CD4-positive, alpha-beta T cell treated with Interleukin-6 at 100 ng/mL for 8 hours (primary cell): ENCODE data around the gene GUCA1C.

Experiments
- DNase-seq: peaks from one replicate; pipeline ENCODE4 v3.0.0-alpha.2; 2020; ENCODE audit warnings: mixed read lengths, low spot score

GUCA1C gene, protein sequence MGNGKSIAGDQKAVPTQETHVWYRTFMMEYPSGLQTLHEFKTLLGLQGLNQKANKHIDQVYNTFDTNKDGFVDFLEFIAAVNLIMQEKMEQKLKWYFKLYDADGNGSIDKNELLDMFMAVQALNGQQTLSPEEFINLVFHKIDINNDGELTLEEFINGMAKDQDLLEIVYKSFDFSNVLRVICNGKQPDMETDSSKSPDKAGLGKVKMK

GRCh38 chr3:108953700-108954099 is at the start of gene GUCA1C:
Gene GUCA1C, minus strand, starts transcription at chr3:108953879. Its CDS starts 117 bp downstream, at chr3:108953762.
- no peak for DNase-seq

DNA sequence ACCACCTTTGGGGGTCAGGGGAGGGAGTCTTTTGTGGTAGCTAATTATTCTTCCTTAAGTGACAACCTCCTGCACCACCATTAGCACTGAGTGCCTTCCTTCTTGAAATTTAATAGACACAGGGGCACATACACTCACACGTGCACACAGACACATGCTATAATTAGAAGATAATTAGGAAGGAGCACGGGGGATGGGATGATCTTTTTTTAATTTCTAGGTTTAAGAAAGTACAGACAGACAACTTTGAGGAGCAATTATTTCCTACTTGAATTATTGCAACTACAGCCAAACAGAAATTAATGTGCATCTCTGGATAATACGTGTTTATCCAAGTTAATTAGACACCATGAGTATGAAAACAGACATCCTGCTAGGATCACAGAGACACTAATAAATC is 44.8 kb upstream of the GUCA1C start:
- DNase-seq: no peak

DNA sequence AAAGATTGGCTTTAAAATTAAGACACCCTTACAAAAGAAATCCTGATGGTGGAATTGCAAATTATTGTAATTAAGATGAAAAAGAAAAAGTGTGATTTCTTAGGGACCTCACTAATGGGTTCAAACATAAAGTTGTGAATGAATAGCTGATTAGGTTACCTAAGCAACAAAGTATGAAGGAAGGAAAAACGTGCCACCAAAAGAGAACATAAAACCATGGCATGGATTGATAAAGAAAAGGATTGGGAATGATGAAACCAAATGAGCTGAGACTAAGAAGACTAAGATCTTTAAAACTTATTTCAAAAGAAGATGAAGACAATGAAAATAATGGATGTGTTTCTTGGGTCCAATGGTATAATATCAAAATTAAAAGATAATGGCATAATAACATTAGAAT is 32.2 kb upstream of the GUCA1C start:
- DNase-seq: no peak

GRCh38 chr3:108983051-108983450 is 29.4 kb upstream of the GUCA1C start:
- no peak for DNase-seq

GRCh38 chr3:108976058-108976457 is 22.4 kb upstream of the GUCA1C start:
- DNase-seq: no peak

DNA sequence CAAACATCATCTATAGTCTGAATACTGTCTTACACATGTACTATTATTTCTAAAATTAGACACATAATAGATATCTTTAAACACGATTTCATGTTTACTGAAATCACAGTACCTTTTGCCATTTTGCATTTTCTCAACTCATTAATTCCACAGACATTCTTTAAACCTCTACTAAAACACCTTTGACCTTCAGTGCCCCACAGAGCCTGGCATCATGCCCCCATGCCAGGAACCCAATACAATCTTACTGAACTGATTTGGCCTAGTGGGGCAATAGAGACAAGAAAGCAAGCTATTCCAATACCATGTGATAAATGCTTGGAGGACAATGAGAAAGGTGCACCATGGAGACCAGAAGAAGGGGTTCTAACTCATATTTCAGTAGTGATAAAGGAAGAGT is 19.3 kb upstream of the GUCA1C start:
- no peak for DNase-seq

- no peak for DNase-seq
Measured at GRCh38 chr3:108972482-108972881, 18.8 kb upstream of the GUCA1C start.

- no peak for DNase-seq
Measured at GRCh38 chr3:108970561-108970960, 16.9 kb upstream of the GUCA1C start.

DNA sequence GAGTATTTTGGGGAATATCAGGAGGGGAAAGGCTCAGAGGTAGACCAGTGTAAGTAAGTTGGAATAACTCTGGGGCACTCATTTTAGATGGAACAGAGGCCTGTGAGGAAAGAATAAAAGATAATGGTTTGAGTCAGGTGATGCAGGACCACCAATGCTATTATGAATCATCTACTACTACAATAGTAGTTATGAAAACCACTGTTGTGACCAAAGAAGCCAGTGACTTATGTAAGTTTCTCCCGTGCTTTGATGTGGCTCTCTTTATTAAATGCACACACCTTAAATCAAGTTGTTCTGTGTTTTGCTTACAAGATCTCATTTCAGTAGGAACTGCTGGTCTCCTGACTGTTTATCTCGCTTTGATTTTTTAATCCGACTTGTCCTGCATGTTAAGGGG is 13.1 kb upstream of the GUCA1C start:
- DNase-seq: no peak

GRCh38 chr3:108959017-108959416 is 5.3 kb upstream of the GUCA1C start:
- no peak for DNase-seq

- DNase-seq: no peak
Measured at GRCh38 chr3:108953210-108953609, 469 bp downstream of the GUCA1C start.

- DNase-seq: no peak
Measured at GRCh38 chr3:108951820-108952501, 1.7 kb downstream of the GUCA1C start.

DNA sequence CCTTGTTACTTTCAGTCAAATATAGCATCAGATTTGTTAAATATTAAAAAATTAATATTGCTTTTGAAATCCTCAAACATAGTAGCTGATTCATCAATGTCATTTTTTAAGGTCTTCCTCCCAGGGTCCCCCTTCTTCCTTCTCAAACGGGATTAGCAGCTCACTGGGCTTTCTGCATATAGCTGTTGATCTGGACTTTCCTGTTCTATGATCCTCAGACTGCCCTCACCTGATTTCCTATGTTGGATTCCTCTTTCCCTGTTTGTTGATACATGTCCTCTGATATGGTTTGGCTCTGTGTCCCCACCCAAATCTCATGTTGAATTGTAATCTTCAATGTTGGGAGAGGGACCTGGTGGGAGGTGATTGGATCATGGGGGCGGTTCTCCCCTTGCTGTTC is 5.8 kb downstream of the GUCA1C start:
- no peak for DNase-seq

DNA sequence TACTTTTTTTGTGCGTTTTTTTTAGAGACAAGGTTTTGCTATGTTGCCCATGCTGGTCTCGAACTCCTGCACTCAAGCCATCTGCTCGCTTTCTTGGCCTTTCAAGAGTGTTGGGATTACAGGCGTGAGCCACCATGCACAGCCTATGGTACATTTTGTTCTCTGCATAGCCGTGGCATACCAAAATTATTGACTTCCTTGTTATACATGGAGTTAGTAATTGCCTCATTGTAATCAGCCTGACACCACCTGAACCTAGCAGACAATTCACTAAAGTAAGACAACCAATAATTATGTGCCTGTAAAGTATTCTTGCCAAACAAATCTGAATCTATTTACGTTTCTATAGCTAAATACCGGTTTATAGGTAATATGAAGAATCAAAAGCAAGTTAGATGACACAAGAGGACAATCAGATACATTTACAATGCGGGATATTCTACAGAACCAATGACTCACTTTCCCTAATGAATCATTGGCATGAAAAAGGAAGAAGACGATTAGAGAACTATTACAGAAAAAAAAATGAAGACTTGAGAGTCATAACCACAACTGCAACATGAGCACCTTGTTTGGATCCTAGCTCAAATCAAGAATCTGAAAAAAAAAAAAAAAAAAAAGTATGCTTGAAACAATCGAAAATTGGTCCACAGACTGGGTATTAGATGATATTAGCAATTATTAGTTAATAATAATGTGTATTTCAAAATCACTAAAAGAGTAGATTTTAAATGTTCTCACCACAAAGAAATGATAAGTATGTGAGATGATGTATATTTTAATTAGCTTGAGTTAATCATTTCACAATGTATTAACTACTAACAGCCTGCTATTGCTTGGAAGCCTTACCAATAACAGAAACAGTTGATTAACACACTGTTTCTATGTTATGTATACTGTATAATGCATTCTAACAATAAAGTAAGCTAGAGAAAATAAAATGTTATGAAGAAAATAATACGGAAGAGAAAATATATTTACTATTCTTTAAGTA is 7.1 kb downstream of the GUCA1C start:
- DNase-seq: no peak

GRCh38 chr3:108940568-108941263 is 13.0 kb downstream of the GUCA1C start:
- DNase-seq: no peak

- DNase-seq: no peak
Measured at GRCh38 chr3:108940166-108940565, 13.5 kb downstream of the GUCA1C start.

GRCh38 chr3:108936924-108937689 is 16.6 kb downstream of the GUCA1C start:
- DNase-seq: no peak

- no peak for DNase-seq
Measured at GRCh38 chr3:108931035-108931434, 22.6 kb downstream of the GUCA1C start.

DNA sequence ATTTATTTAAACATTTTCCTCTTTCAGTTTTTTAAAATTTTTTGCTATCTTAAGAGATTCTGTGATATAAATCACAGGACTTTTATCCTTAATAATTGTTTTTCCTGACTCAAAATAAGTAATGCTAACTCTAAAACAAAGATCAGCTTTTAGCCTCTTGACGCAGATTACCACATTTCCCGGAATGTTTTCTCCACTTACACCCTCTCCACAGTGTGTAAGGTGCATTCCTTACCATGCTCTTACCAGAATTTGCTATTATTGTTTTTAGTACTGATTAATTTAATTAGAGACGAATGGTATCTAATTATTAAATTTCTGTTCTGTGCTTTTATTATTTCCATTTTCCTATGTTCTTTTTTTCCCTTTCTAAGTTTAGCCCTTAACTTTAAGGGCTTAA is 34.8 kb downstream of the GUCA1C start:
- no peak for DNase-seq

GRCh38 chr3:108914774-108915641 is 38.7 kb downstream of the GUCA1C start:
- DNase-seq: peak; percentile 76
